ENCODE measurements around the gene RHPN2.
"Not testable (repeated sequence)": the region's sequence is repeated elsewhere in the genome, so short reads cannot be mapped to it uniquely, and the experiment has no call there.

RHPN2 gene

DNA sequence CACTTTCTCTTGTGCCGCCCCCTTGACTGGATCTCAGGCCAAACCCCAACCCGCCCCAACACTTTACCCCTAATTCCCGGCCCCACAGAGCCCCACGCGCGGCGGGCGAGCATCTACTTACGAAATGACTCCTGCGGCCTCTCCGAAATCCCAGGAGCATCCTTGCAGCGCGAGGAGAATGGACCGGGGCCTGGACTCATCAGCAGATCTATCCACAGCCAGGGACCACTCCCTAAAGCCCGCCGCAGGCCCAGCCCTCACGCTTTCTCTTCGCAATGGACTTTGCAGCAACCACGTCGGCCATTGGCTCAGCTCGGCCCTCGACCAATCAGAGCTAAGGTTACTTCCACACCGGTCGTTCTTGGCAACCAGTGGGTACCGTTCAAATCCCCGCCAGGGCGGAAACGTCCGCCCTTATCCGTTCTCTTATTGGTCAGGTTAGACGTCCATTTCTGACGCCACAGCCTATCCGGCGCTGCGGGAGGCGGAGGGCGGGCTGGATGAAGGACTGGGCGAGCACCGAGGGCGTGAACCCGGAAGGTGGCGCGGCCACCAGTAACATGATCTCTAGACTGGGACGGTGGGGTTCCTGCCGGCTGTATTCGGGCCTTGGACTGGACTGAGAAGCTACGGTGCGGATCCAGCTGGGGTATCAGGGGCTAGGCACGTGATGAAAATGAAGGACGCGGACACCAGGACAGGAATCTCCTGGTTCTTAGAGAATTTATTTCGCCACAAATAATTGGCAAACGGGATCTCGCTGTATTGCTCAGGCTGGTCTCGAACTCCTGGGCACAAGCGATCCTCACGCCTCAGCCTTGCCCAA is 92.8 kb downstream of the RHPN2 start, which contains the start of the genes CEP89 and FAAP24:
Gene CEP89, minus strand, starts transcription at position 244 of the 826 bp plus-strand sequence. Its CDS starts 84 bp downstream, at position 160.
Gene FAAP24, plus strand, starts transcription at position 528 of the 826 bp plus-strand sequence. CDS start 955 bp downstream, outside the sequence.
- DNase-seq (ENCODE audit: low spot score), result peak; percentile 100

GRCh38 chr19:32971012-32971595 is 93.6 kb downstream of the RHPN2 start:
- no peak for DNase-seq (ENCODE audit: low spot score)

- DNase-seq (ENCODE audit: low spot score), result no peak
Observed at GRCh38 chr19:32969549-32969948, 95.1 kb downstream of the RHPN2 start.

DNA sequence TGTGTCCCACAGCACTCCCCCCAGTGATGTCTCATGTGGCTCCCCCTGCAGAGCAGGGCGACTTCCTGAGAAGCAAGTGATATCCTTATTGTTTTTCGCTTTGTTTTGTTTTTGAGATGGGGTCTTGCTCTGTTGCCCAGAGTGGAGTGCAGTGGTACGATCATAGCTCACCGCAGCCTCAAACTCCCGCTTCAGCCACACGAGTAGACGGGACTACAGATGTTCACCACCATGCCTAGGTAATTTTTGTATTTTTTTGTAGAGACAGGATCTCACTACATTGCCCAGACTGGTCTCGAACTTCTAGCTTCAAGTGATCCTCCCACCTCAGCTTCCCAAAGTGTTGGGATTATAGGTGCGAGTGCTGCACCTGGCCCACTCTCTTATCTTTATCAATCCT is 97.9 kb downstream of the RHPN2 start:
- DNase-seq (ENCODE audit: low spot score), result no peak

DNA sequence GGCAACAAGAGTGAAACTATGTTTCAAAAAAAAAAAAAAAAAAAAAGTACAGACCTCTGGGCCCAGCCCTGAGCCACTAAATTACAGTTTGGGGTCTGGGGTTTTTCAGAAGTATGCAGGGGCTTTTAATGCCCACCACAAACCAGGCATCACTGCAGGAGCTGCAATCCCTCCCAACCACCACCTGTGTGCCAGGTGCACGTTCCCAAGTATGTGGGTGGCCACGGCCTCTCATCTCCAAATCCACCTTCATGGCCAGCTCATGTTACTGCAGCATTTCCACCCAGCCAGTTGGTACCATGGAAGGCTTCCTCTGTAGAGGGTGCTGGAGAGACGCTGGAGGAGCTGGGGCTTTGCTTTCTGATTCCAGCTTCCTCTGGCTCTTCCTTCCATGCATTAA is 119.4 kb downstream of the RHPN2 start:
- DNase-seq (ENCODE audit: low spot score), result no peak

DNA sequence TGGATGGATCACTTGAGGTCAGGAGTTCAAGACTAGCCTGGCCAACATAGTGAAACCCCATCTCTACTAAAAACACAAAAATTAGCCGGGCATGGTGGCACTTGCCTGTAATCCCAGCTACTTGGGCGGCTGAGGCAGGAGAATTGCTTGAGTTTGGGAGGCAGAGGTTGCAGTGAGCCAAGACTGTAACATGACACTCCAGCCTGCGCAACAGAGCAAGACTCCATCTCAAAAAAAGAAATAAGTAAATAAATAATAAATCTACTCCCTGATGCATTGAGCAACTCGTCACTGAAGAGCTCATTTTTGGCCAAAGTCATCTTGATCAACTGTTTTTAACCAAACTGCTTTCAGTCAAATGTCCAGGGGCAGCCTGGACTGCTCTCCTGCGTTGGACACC is 123.4 kb downstream of the RHPN2 start:
- DNase-seq (ENCODE audit: low spot score), result not testable (repeated sequence)

DNA sequence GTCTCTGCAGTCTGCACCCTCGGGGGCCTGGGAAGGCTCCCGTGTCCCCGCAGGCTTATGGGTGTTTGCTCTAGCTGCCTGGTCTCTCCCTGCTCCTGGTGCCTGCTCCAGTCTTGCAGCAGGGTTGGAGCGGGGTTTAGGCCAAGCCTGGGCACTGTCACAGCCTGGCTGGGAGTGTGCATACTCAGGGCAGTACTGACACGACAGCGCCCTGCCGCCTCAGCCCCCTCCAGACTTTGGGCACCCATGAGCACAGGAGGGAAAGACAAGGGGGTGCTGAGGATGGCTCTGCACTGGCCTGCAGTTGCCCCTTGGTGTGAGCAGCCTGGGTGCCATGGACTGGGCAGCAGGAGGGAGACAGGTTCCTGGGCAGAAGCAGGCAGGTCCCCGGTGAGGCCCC is 128.6 kb downstream of the RHPN2 start:
- no peak for DNase-seq (ENCODE audit: low spot score)

DNA sequence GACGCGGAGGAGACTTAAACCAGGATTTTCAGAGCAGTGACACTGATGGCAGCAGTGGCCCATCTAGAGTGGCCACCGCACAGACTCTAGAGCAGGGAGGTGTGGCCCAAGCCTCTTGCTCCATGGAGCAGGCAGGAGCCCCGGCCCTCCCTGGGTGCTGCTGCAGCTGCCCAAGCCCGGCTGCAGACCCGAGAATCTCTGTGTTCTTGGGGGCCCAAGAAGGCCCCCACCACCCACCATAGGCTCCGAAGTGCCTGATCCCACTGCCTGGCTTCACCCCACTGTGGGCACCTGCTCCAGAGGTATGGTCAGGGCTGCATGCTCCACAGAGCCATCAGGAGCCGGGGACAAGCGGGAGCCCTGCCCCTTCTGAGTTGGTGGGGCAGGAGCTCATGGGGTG is 129.1 kb downstream of the RHPN2 start:
- no peak for DNase-seq (ENCODE audit: low spot score)

DNA sequence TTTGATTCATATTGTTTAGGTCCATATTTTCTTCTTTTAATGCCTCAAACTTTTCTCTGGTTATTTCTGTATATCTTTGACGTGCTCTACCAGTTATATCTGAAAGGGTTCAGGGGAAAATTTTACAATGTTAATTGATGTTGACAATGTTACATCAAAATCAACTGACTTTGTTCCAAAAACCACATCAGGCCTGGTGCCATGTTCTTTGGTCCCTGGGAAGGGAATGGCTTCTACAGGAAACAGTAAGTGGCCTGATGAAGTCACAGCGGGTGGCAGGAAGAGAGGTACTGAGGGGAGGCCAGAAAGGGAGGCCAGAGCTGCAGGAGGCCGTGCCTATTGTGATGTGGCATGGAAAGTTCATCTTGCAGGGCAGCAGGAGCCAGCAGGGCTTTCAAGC is 131.1 kb downstream of the RHPN2 start:
- no peak for DNase-seq (ENCODE audit: low spot score)

GRCh38 chr19:32930567-32930966 is 134.1 kb downstream of the RHPN2 start:
- DNase-seq (ENCODE audit: low spot score), result no peak

DNA sequence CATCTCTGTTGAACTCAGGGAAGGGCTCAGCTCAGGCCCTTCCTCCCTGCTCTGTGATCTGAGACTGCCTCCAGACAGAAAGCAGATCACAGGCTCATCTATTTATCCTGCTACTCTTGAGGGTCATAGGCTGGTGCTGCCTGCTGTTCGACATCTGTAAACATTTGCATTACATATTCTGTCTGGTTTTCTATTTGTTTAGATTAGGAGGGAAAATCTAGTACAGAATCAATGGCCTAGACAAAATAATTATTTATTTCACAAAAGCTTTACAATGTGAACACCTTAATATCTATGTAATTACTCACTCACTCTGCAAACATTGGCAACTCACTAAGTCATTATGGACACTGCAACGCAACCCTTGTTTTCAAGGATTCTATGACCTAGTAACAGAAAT is 135.9 kb downstream of the RHPN2 start:
- DNase-seq (ENCODE audit: low spot score), result no peak
